ENCODE data around the gene ZNF337. TPM values are rescaled to one million over a fixed set of nuclear protein-coding genes. Genes with fewer than 3 reads are reported as not detected.

ZNF337 gene
- total and polyA plus RNA-seq, 4 donors, result 1.1 to 5.9 (median 3.2) TPM

DNA sequence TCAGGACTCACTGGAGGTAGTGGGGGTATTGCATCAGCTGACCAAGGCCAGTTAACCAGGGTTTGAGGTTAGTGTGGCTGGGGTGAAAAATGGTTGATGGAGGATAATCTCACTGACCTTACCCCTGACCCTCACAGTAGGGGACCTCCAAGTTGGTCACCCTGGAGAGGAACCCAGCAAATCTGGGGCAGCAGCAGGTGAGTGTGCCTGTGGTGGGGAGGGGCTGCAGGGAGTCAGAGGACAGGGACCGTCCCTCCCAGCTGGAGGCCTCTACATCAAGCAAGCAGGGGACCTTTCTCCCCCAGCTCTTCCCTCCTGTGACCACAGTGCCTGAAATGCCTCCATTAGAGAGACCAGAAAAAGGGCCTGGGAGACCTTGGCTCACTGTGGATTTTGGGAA, 49.1 kb upstream of the ZNF337 start:
- no peaks in the 10 kb centered on the region for H3K9me3 ChIP-seq (ENCODE audit: control insufficient read depth in 4 of 4, low read length in 3 of 4)
- H3K27me3 ChIP-seq (ENCODE audit: control insufficient read depth in 4 of 4, insufficient read depth in 4 of 4, low read length in 3 of 4), result no peaks in the 10 kb centered on the region
- TF ChIP-seq HNF4G (IDR thresholded peaks at IDR 0.05), result no peak
- TF ChIP-seq, protein P1, sequence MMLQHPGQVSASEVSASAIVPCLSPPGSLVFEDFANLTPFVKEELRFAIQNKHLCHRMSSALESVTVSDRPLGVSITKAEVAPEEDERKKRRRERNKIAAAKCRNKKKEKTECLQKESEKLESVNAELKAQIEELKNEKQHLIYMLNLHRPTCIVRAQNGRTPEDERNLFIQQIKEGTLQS (IDR thresholded peaks at IDR 0.05), result no peak
- 100% methylated on average over 1 of the region's 1 CpG for WGBS
- H3K4me3 ChIP-seq (ENCODE audit: low read depth in 1 of 3, low read length in 3 of 3), result no peak overlapping the region
- no peak for DNase-seq (ENCODE audit: low spot score)
- no peaks in the 10 kb centered on the region for H3K36me3 ChIP-seq (ENCODE audit: control insufficient read depth in 4 of 4, insufficient read depth in 3 of 4, low read depth in 1 of 4, low read length in 3 of 4)
- no peak overlapping the region for H3K27ac ChIP-seq (ENCODE audit: low read depth in 1 of 2, low read length in 2 of 2)
- H3K9ac ChIP-seq (ENCODE audit: low read depth in 1 of 2, low read length in 2 of 2), result no peak overlapping the region
- peaks cover 0 to 3% (median under 1%) of the 10 kb centered on the region in 4 donors for H3K4me1 ChIP-seq (ENCODE audit: control insufficient read depth in 4 of 4, insufficient read depth in 4 of 4, low read length in 3 of 4)

DNA sequence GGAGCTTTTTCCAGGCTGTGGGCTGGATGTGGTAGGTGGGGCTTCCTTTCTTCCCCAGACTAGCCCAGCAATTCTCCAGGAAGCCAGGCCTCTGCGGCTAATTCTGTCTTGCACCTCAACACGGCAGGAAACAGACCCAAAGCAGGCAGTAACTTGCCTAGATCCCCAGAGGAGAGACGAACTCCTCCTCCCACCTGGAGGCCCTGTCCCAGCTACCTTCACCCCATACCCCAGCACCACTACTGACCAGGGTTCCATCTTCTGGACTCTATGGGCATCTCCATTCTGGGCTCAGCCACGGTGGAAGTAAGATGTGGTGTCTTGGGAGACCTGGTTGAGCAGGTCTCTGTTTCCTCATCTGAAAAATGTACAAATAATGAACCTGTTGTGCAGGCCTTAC, 48.4 kb upstream of the ZNF337 start:
- WGBS, result 87% methylated on average over 4 of the region's 4 CpGs
- Histone ChIP-seq H3K36me3 (ENCODE audit: control insufficient read depth in 4 of 4, insufficient read depth in 3 of 4, low read depth in 1 of 4, low read length in 3 of 4) (no peaks in the 10 kb centered on the region), H3K9me3 (ENCODE audit: control insufficient read depth in 4 of 4, low read length in 3 of 4) (no peaks in the 10 kb centered on the region), H3K4me1 (ENCODE audit: control insufficient read depth in 4 of 4, insufficient read depth in 4 of 4, low read length in 3 of 4) (no peaks in the 10 kb centered on the region), H3K4me3 (ENCODE audit: low read depth in 1 of 3, low read length in 3 of 3) (no peak overlapping the region), H3K27me3 (ENCODE audit: control insufficient read depth in 4 of 4, insufficient read depth in 4 of 4, low read length in 3 of 4) (no peaks in the 10 kb centered on the region), H3K9ac (ENCODE audit: low read depth in 1 of 2, low read length in 2 of 2) (no peak overlapping the region), H3K27ac (ENCODE audit: low read depth in 1 of 2, low read length in 2 of 2) (no peak overlapping the region)
- DNase-seq (ENCODE audit: low spot score), result no peak
- TF ChIP-seq, protein P2, sequence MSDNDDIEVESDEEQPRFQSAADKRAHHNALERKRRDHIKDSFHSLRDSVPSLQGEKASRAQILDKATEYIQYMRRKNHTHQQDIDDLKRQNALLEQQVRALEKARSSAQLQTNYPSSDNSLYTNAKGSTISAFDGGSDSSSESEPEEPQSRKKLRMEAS (IDR thresholded peaks at IDR 0.05), result no peak
- no peak for TF ChIP-seq NR2F2 (IDR thresholded peaks at IDR 0.05)
- no peak for TF ChIP-seq SP1 (IDR thresholded peaks at IDR 0.05)
- TF ChIP-seq, protein P1 (IDR thresholded peaks at IDR 0.05), result no peak
- no peak for TF ChIP-seq YY1 (IDR thresholded peaks at IDR 0.05)
- TF ChIP-seq, protein P3, sequence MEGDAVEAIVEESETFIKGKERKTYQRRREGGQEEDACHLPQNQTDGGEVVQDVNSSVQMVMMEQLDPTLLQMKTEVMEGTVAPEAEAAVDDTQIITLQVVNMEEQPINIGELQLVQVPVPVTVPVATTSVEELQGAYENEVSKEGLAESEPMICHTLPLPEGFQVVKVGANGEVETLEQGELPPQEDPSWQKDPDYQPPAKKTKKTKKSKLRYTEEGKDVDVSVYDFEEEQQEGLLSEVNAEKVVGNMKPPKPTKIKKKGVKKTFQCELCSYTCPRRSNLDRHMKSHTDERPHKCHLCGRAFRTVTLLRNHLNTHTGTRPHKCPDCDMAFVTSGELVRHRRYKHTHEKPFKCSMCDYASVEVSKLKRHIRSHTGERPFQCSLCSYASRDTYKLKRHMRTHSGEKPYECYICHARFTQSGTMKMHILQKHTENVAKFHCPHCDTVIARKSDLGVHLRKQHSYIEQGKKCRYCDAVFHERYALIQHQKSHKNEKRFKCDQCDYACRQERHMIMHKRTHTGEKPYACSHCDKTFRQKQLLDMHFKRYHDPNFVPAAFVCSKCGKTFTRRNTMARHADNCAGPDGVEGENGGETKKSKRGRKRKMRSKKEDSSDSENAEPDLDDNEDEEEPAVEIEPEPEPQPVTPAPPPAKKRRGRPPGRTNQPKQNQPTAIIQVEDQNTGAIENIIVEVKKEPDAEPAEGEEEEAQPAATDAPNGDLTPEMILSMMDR (IDR thresholded peaks at IDR 0.05; ENCODE audit: low read depth, low read length, missing input control), result no peak
- no peak for TF ChIP-seq RAD21 (IDR thresholded peaks at IDR 0.05)
- no peak for TF ChIP-seq JUND (IDR thresholded peaks at IDR 0.05)
- TF ChIP-seq, protein P4, sequence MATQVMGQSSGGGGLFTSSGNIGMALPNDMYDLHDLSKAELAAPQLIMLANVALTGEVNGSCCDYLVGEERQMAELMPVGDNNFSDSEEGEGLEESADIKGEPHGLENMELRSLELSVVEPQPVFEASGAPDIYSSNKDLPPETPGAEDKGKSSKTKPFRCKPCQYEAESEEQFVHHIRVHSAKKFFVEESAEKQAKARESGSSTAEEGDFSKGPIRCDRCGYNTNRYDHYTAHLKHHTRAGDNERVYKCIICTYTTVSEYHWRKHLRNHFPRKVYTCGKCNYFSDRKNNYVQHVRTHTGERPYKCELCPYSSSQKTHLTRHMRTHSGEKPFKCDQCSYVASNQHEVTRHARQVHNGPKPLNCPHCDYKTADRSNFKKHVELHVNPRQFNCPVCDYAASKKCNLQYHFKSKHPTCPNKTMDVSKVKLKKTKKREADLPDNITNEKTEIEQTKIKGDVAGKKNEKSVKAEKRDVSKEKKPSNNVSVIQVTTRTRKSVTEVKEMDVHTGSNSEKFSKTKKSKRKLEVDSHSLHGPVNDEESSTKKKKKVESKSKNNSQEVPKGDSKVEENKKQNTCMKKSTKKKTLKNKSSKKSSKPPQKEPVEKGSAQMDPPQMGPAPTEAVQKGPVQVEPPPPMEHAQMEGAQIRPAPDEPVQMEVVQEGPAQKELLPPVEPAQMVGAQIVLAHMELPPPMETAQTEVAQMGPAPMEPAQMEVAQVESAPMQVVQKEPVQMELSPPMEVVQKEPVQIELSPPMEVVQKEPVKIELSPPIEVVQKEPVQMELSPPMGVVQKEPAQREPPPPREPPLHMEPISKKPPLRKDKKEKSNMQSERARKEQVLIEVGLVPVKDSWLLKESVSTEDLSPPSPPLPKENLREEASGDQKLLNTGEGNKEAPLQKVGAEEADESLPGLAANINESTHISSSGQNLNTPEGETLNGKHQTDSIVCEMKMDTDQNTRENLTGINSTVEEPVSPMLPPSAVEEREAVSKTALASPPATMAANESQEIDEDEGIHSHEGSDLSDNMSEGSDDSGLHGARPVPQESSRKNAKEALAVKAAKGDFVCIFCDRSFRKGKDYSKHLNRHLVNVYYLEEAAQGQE (IDR thresholded peaks at IDR 0.05), result no peak
- no peak for TF ChIP-seq HNF4A (conservative IDR thresholded peaks at IDR 0.05)
- no peak for TF ChIP-seq RXRA (IDR thresholded peaks at IDR 0.05)
- TF ChIP-seq EGR1 (IDR thresholded peaks at IDR 0.05; ENCODE audit: low read depth in 2 of 2), result no peak
- TF ChIP-seq HNF4G (IDR thresholded peaks at IDR 0.05), result no peak
- no peak for TF ChIP-seq FOXA2 (IDR thresholded peaks at IDR 0.05)
- no peak for TF ChIP-seq GABPA (IDR thresholded peaks at IDR 0.05 in 1 of 2, conservative IDR thresholded peaks at IDR 0.05 in 1 of 2)
- no peak for TF ChIP-seq FOXA1 (IDR thresholded peaks at IDR 0.05)
